T-cell (primary cell): ENCODE results near the gene FBXO48. TPM values are rescaled to one million over a fixed set of nuclear protein-coding genes. Genes with fewer than 3 reads are reported as not detected.

ENCODE experiments used
- ATAC-seq, 4 experiments: fragments of 200-7000 bp in 3 of 4; fragments of 150-1000 bp in 1 of 4; cut with Tn5 transposase; replicated peaks in 1 of 4; 1 replicate in 3 of 4; 2 replicates in 1 of 4; pipeline ENCODE4 v1.10.0; 2021; ENCODE audit warnings: moderate library complexity in 3 of 4, mild to moderate bottlenecking in 2 of 4, moderate number of reproducible peaks in 1 of 4
- CTCF ChIA-PET, 2 donors: fragments of 300-600 bp; sonication (Branson Sonifier 250); formaldehyde crosslinking; loops; one replicate each; lab custom pipeline; 2022; ENCODE audit warnings: antibody characterized with exemption in 2 of 2; lab: Charles Lee
- POLR2A ChIA-PET, 2 donors: fragments of 300-600 bp; sonication (Branson Sonifier 250); formaldehyde crosslinking; loops; one replicate each; lab custom pipeline; 2022; ENCODE audit warnings: antibody characterized with exemption in 2 of 2; lab: Charles Lee
- DNase-seq, 35 experiments: peaks; one replicate each; pipeline versions ENCODE4 v3.0.0 to v3.0.0-alpha.2; 2013 to 2023
- H3K27ac ChIP-seq: one replicate; pipeline ENCODE4 v1.5.1; 2013; ENCODE audit warnings: low read length
- H3K27me3 ChIP-seq, 2 experiments: replicated peaks in 1 of 2; 1 replicate in 1 of 2; 2 replicates in 1 of 2; pipeline versions ENCODE4 v1.6.1 to v1.7.0; 2013; ENCODE audit warnings: low read length in 1 of 2, mixed read lengths in 1 of 2; ENCODE audit not compliant: control insufficient read depth in 2 of 2, insufficient read depth in 2 of 2; ENCODE audit errors: extremely low read depth in 1 of 2
- H3K36me3 ChIP-seq, 2 donors: 1 replicate in 1 of 2; 2 replicates in 1 of 2; pipeline versions ENCODE4 v1.6.1 to v1.7.0; 2013; ENCODE audit warnings: low read length in 1 of 2; ENCODE audit not compliant: control insufficient read depth in 2 of 2, insufficient read depth in 1 of 2; ENCODE audit errors: extremely low read depth in 1 of 2
- H3K4me1 ChIP-seq, 2 experiments: 1 replicate in 1 of 2; 2 replicates in 1 of 2; pipeline versions ENCODE4 v1.6.1 to v1.7.0; 2013; ENCODE audit warnings: low read length in 2 of 2, mixed read lengths in 1 of 2; ENCODE audit not compliant: insufficient read depth in 2 of 2, control insufficient read depth in 1 of 2; ENCODE audit errors: extremely low read depth in 1 of 2
- H3K4me3 ChIP-seq, 2 donors: 1 replicate in 1 of 2; 2 replicates in 1 of 2; pipeline versions ENCODE4 v1.5.1 to v1.7.0; 2013; ENCODE audit warnings: mild to moderate bottlenecking in 2 of 2, low read length in 1 of 2, moderate library complexity in 1 of 2; ENCODE audit not compliant: control insufficient read depth in 1 of 2; ENCODE audit errors: extremely low read depth in 1 of 2
- H3K9me3 ChIP-seq: 2 replicates; pipeline ENCODE4 v1.7.0; 2013
- H3K27ac Mint-ChIP-seq, 2 donors: one replicate each; pipeline ENCODE4 v1.8.0; 2020 to 2021; ENCODE audit warnings: mild to moderate bottlenecking in 2 of 2, mixed read lengths in 2 of 2
- H3K27me3 Mint-ChIP-seq, 2 donors: one replicate each; pipeline ENCODE4 v1.8.0; 2021 to 2022; ENCODE audit warnings: mixed read lengths in 2 of 2
- H3K36me3 Mint-ChIP-seq: one replicate; pipeline ENCODE4 v1.8.0; 2021; ENCODE audit warnings: mixed read lengths
- H3K4me1 Mint-ChIP-seq, 3 donors: one replicate each; pipeline ENCODE4 v1.8.0; 2020 to 2022; ENCODE audit warnings: mixed read lengths in 3 of 3, mild to moderate bottlenecking in 1 of 3
- H3K4me3 Mint-ChIP-seq, 3 donors: one replicate each; pipeline ENCODE4 v1.8.0; 2020 to 2022; ENCODE audit warnings: mild to moderate bottlenecking in 3 of 3, mixed read lengths in 3 of 3, moderate library complexity in 3 of 3
- H3K9me3 Mint-ChIP-seq, 3 donors: one replicate each; pipeline ENCODE4 v1.8.0; 2020 to 2022; ENCODE audit warnings: mixed read lengths in 3 of 3
- WGBS: methylation state at CpG from one replicate; pipeline ENCODE4 v1.1.5; 2013; ENCODE audit warnings: missing lambda C conversion rate; ENCODE audit not compliant: insufficient coverage; 5-methylcytosine and 5-hydroxymethylcytosine counted together
- total RNA-seq, 35 experiments: library from RNA in 6 of 35; stranded (reverse) in 6 of 35; fragments of 120-200 nt in 1 of 35; gene quantifications; one replicate each; pipeline versions ENCODE4 v1.2.1 to v1.2.4 and lab custom pipeline; 2013 to 2026

FBXO48 gene
- total RNA-seq, 5 donors from 2014 or later (not counting 1 experiment from before 2014, with no cell fraction given): 1.8 to 4.5 (median 4.5) TPM

GRCh38 chr2:68506170-68506569 is 39.1 kb upstream of the FBXO48 start:
- peak; percentile 66 to 94 (median 80) for ATAC-seq

DNA sequence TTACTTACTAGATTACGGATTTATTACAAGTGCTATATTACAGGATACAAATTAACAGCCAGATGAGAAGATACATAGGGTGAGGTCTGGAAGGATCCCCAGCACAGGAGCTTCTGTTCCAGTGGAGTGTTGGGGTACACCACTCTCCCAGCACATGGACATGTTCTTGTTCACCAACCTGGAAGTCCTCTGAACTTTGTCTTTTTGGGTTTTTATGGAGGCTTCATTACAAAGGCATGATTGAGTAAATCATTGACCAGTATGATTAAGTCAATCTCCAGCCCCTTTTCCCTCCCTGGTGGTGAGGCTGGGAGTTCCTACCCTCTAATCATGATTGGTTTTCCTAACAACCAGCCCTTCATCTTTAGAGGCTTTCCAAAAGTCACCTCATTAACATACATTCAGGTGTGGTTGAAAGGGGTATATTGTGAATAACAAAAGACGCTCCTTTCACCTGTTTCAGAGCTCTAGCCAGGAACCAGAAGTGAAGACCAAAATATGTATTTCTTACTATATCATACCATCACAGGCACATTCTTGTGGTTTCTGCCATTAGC is 38.6 kb upstream of the FBXO48 start:
- Histone ChIP-seq H3K36me3 (no peaks in the 10 kb centered on the region), H3K4me1 (peaks cover 7 to 17% of the 10 kb centered on the region in 2 experiments), H3K4me3 (no peak overlapping the region), H3K27ac (peak overlapping the region; percentile 37), H3K27me3 (no peaks in the 10 kb centered on the region), H3K9me3 (no peaks in the 10 kb centered on the region)
- ChIA-PET POLR2A (interaction anchor here (0.6 kb wide), 2 partner anchors 9 to 56 kb away, joined by 3 to 4 read pairs; no protein-coding TSS in a partner anchor), CTCF (interaction anchor here (0.9 to 1.3 kb wide), 3 partner anchors 43 to 801 kb away, joined by 3 to 5 read pairs (median 3); no protein-coding TSS in a partner anchor)
- no peaks in the 10 kb centered on the region for H3K9me3 Mint-ChIP-seq
- peaks cover 13% of the 10 kb centered on the region for H3K36me3 Mint-ChIP-seq
- H3K4me3 Mint-ChIP-seq: peak overlapping the region; percentile 32 to 37 (median 35)
- ATAC-seq: peak in 2 of 4 experiments; percentile 29 to 34
- no peaks in the 10 kb centered on the region for H3K27me3 Mint-ChIP-seq
- H3K4me1 Mint-ChIP-seq: peaks cover 13 to 24% (median 17%) of the 10 kb centered on the region in 3 donors
- no CpG with 5 or more reads among the region's 2 CpGs for WGBS
- no peak for DNase-seq
- H3K27ac Mint-ChIP-seq: peak overlapping the region; percentile 87 to 90

More at GRCh38 chr2:68506170-68506569, 39.1 kb upstream of the FBXO48 start:
- H3K4me1 Mint-ChIP-seq: peaks cover 13 to 24% (median 17%) of the 10 kb centered on the region in 3 donors
- peak in 1 of 35 experiments; percentile 23 for DNase-seq
- no peaks in the 10 kb centered on the region for H3K27me3 Mint-ChIP-seq
- POLR2A ChIA-PET: interaction anchor here (0.6 kb wide), 2 partner anchors 9 to 57 kb away, joined by 3 to 4 read pairs; no protein-coding TSS in a partner anchor
- Histone ChIP-seq H3K27ac (peak overlapping the region; percentile 37), H3K4me3 (no peak overlapping the region), H3K9me3 (no peaks in the 10 kb centered on the region), H3K27me3 (no peaks in the 10 kb centered on the region), H3K36me3 (no peaks in the 10 kb centered on the region), H3K4me1 (peaks cover 7 to 17% of the 10 kb centered on the region in 2 experiments)
- peaks cover 13% of the 10 kb centered on the region for H3K36me3 Mint-ChIP-seq
- CTCF ChIA-PET: interaction anchor here (0.9 to 1.5 kb wide), 4 partner anchors 43 to 800 kb away, joined by 3 to 5 read pairs (median 3); no protein-coding TSS in a partner anchor
- H3K4me3 Mint-ChIP-seq: peak overlapping the region; percentile 32 to 37 (median 35)
- no peaks in the 10 kb centered on the region for H3K9me3 Mint-ChIP-seq
- WGBS: 0% methylated on average over 1 of the region's 3 CpGs
- peak overlapping the region; percentile 87 to 90 for H3K27ac Mint-ChIP-seq

GRCh38 chr2:68501768-68502167 is 34.7 kb upstream of the FBXO48 start:
- H3K27ac Mint-ChIP-seq: no peak overlapping the region

GRCh38 chr2:68500649-68501048 is 33.6 kb upstream of the FBXO48 start:
- CTCF ChIA-PET: interaction anchor here in 1 of 2 donors (0.6 kb wide), 1 partner anchor 25 kb away, joined by 6 read pairs; no protein-coding TSS in a partner anchor
- Histone ChIP-seq H3K4me1 (peaks cover 2 to 3% of the 10 kb centered on the region in 2 experiments), H3K36me3 (no peaks in the 10 kb centered on the region), H3K27ac (no peak overlapping the region), H3K4me3 (no peak overlapping the region), H3K27me3 (no peaks in the 10 kb centered on the region), H3K9me3 (peaks cover 5% of the 10 kb centered on the region)
- peaks cover 11% of the 10 kb centered on the region for H3K36me3 Mint-ChIP-seq
- 96% methylated on average over 4 of the region's 4 CpGs for WGBS
- POLR2A ChIA-PET: no interaction called here
- no peak overlapping the region for H3K4me3 Mint-ChIP-seq
- peaks cover 0 to 11% (median 11%) of the 10 kb centered on the region in 3 donors for H3K9me3 Mint-ChIP-seq
- peaks cover under 1 to 4% (median 4%) of the 10 kb centered on the region in 3 donors for H3K4me1 Mint-ChIP-seq
- H3K27me3 Mint-ChIP-seq: no peaks in the 10 kb centered on the region
- no peak overlapping the region for H3K27ac Mint-ChIP-seq
- no peak for DNase-seq
- no peak for ATAC-seq

More at GRCh38 chr2:68501768-68502167, 34.7 kb upstream of the FBXO48 start:
- H3K4me3 ChIP-seq: no peak overlapping the region
- DNase-seq (no peak), ATAC-seq (no peak)
- no peaks in the 10 kb centered on the region for H3K9me3 ChIP-seq
- no peak overlapping the region for H3K27ac ChIP-seq
- H3K36me3 ChIP-seq: no peaks in the 10 kb centered on the region
- no peaks in the 10 kb centered on the region for H3K27me3 Mint-ChIP-seq
- H3K4me3 Mint-ChIP-seq: no peak overlapping the region
- H3K27me3 ChIP-seq: no peaks in the 10 kb centered on the region
- H3K4me1 ChIP-seq: peaks cover 7 to 14% of the 10 kb centered on the region in 2 experiments
- WGBS: 100% methylated on average over 1 of the region's 5 CpGs
- peaks cover 0 to 6% (median 6%) of the 10 kb centered on the region in 3 donors for H3K9me3 Mint-ChIP-seq
- ChIA-PET POLR2A (no interaction called here), CTCF (no interaction called here)
- peaks cover 12 to 15% (median 15%) of the 10 kb centered on the region in 3 donors for H3K4me1 Mint-ChIP-seq
- H3K36me3 Mint-ChIP-seq: peaks cover 6% of the 10 kb centered on the region

- H3K36me3 Mint-ChIP-seq: peaks cover 23% of the 10 kb centered on the region
- Histone ChIP-seq H3K27ac (no peak overlapping the region), H3K4me1 (no peaks in the 10 kb centered on the region), H3K27me3 (no peaks in the 10 kb centered on the region), H3K4me3 (no peak overlapping the region), H3K36me3 (no peaks in the 10 kb centered on the region), H3K9me3 (peaks cover 5% of the 10 kb centered on the region)
- no peak overlapping the region for H3K4me3 Mint-ChIP-seq
- H3K9me3 Mint-ChIP-seq: peaks cover 4 to 11% (median 11%) of the 10 kb centered on the region in 3 donors
- ChIA-PET POLR2A (no interaction called here), CTCF (interaction anchor here (0.6 to 0.7 kb wide), 3 partner anchors 13 to 483 kb away, joined by 3 to 5 read pairs (median 3); no protein-coding TSS in a partner anchor)
- DNase-seq: no peak
- H3K27me3 Mint-ChIP-seq: no peaks in the 10 kb centered on the region
- no peaks in the 10 kb centered on the region for H3K4me1 Mint-ChIP-seq
- no peak overlapping the region for H3K27ac Mint-ChIP-seq
- no peak for ATAC-seq
These were observed 32.0 kb upstream of the FBXO48 start for GRCh38 chr2:68499133-68499532.

DNA sequence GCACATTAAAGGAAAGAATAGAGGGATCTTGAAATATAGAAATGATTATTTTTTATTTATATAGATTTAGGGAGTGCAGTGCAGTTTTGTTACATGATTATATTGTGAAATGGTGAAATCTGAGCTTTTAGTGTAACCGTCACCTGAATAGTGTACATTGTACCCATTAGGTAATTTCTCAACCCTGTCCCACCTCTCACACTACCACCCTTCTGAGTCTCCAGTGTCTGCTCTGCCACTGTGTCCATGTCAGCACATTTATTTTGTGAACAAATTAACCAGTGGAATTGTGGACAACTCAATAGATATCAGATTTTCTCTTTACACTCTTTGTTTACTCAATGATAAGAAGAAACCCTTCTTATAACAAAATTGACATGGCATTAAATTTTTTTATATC is 24.5 kb upstream of the FBXO48 start:
- H3K9me3 Mint-ChIP-seq: peaks cover 3 to 4% (median 3%) of the 10 kb centered on the region in 3 donors
- CTCF ChIA-PET: interaction anchor here in 1 of 2 donors (0.9 kb wide), 1 partner anchor 28 kb away, joined by 3 read pairs; no protein-coding TSS in a partner anchor
- Histone ChIP-seq H3K27ac (no peak overlapping the region), H3K4me1 (no peaks in the 10 kb centered on the region), H3K27me3 (no peaks in the 10 kb centered on the region), H3K36me3 (no peaks in the 10 kb centered on the region), H3K4me3 (no peak overlapping the region), H3K9me3 (peaks cover 4% of the 10 kb centered on the region)
- POLR2A ChIA-PET: no interaction called here
- H3K36me3 Mint-ChIP-seq: peaks cover 19% of the 10 kb centered on the region
- H3K27me3 Mint-ChIP-seq: no peaks in the 10 kb centered on the region
- H3K4me3 Mint-ChIP-seq: no peak overlapping the region
- H3K27ac Mint-ChIP-seq: no peak overlapping the region
- DNase-seq: no peak
- ATAC-seq: no peak
- peaks cover 4 to 6% (median 5%) of the 10 kb centered on the region in 3 donors for H3K4me1 Mint-ChIP-seq
- no CpG with 5 or more reads among the region's 1 CpG for WGBS
